Smooth muscle cell of the brain vasculature (primary cell): ENCODE measurements around the gene GALNT10.
A peak's percentile ranks its signal among the peaks of the same experiment; 100 is the strongest.

ENCODE experiments used
- DNase-seq: peaks from one replicate; pipeline ENCODE4 v3.0.0-alpha.2; 2012; ENCODE audit warnings: low read depth, low spot score

GALNT10 gene

DNA sequence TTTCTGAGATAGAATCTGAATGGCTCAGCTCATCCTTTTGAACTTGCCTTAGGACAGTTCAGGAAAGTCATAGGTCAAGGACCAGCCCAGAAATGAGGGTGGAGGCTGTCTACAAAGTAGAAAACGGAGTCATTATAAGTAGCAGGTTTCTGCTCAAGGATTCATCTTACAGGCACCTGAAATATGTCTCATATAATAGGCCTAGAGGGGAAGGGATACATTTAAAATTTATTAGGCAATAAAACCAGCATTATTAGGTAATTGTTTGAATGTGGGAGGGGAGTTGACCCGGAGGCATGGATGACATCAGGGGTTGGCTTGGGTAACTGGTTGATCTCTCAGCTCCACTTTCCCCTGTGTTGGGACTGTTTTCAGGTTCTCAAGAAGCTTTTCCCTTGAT is 11.9 kb upstream of the GALNT10 start:
- DNase-seq = no peak

DNA sequence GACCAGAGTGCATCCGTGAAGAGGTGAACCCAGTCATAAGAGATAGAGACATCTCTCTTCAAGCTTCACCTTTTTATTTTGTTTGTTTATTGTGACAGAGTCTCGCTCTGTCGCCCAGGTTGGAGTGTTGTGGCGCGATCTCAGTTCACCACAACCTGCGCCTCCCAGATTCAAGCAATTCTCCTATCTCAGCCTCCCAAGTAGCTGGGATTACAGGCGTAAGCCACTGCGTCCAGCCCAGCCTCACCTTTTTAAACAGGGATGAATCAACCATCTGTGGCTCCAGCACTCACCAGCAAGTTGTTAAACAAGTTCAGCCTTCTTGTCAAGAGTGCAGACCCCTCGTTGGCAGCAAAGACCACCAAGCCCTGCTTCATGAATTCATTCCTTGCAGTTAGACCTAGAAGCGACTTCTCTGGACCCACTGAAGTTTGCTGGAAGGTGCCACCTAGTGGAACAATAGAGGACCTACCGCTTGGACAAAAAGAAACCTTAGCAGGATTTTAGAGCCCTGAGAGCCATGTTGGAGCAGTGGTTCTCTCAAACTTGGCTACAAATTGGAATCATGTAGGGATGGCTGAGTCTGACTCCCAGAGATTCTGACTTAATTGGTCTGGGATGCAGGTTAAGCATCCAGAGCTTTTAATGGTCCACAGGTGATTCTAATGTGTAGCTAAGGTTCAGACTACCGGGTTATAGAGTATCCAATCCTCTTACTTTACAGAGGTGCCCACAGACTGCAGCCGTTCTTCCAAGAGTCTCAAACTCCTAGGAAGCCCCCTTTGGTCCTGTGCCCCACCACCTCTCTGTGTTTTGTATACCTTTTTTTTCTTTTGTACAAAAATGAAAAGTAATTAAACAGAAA is 10.5 kb upstream of the GALNT10 start:
- no peak for DNase-seq

GRCh38 chr5:154181161-154181560 is 9.4 kb upstream of the GALNT10 start:
- DNase-seq = no peak

GRCh38 chr5:154189256-154189818 is 1.2 kb upstream of the GALNT10 start:
- no peak for DNase-seq

GRCh38 chr5:154189819-154190594 is 526 bp upstream of the GALNT10 start:
- peak; percentile 33 for DNase-seq

DNA sequence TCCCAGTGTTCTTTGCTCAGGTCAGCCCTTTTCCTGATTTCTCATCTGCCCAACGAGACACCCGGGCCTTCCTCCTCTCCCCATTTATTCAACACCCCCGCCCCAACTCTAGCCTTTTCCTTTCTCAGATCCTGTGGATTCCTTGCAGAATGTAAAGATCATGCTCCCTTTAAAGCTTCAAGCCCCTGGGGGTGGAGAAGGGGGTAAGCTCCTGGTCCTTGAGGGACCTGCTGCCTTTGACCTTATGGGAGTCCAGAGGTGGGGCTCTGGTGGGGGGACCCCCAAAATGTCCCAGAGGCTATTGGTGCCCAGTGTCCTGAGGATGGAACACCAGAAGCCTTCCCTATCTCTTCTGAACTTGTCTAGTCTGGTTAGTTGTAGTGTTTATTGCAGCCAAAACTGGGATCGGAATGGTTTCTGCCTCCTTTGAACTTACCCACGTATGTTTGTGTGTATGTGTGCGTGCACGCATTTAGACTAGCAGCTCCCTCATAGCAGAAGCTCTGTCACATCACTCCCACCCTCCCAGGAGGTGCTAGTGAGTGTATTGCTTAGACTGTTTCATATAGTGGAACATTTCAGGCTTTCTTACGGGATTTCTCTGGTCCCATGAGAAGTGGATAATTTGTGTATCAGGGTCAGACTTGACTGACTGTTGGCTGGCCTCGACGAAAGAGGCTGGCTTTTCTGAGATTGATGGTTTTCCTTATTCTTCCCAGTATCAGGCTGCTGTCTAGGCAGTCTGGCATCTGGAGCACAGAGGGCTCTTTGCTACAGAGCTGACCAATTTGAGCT is 1.1 kb downstream of the GALNT10 start:
- no peak for DNase-seq

DNA sequence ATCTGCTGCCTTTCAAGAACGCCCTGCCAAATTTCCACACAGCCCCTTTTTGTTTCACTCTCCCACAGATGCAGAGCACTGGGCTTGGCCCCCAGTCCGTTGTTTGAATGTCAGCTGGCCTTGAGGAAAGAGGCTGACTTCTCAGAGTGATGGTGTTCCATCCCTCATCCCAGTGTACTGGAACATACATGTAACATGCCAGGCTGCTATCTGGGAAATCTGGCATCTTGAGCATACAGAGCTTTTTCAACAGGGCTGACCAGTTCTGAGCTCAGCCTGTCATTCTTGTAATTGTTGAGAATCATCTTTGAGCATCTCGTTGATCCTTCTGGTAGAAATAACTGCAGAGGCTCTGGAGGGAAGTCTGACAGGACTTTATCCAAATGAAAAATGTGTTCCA is 2.8 kb downstream of the GALNT10 start:
- DNase-seq = no peak

DNA sequence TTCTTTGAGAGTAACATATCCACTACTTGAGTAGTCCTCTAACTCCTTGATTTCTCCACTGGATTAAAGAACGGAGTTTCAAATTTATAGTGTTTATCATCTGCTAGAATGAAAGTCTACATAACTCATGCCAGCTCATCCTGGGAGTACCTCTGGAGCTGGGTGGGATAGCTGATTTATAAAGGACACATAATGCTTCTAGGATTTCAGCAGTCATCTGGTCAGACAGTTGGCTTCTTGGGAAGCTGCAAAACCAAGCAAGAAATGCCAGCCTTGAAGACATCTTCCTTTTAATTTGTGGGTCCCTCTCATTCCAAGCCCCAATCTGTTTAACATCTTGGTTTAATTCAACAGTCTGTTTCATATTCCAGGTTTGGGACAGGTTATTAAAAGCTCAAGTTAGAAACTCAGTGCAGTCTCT is 3.2 kb downstream of the GALNT10 start:
- DNase-seq = no peak

GRCh38 chr5:154194345-154195329 is 4.1 kb downstream of the GALNT10 start:
- peak; percentile 37 for DNase-seq

DNA sequence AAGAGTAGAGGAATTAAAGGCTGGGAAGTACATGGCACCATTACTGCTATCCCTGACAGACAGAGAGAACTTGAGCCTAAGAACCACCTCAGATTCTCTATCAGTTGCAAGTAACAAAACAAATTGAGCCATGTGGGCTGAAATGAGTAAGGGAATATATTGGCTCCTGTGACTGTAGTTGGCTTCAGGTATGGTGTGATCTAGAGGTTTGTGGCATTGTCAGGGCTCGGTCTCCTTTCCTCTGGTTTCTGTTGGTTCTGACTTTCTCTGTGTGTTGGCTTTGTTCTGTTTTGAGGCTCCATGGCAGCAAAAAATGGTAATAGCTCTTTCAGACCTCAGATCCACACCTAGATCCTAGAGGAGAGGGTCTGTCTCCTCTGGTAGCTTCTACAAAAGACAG is 5.7 kb downstream of the GALNT10 start:
- no peak for DNase-seq

GRCh38 chr5:154196955-154197652 is 6.6 kb downstream of the GALNT10 start:
- no peak for DNase-seq

DNA sequence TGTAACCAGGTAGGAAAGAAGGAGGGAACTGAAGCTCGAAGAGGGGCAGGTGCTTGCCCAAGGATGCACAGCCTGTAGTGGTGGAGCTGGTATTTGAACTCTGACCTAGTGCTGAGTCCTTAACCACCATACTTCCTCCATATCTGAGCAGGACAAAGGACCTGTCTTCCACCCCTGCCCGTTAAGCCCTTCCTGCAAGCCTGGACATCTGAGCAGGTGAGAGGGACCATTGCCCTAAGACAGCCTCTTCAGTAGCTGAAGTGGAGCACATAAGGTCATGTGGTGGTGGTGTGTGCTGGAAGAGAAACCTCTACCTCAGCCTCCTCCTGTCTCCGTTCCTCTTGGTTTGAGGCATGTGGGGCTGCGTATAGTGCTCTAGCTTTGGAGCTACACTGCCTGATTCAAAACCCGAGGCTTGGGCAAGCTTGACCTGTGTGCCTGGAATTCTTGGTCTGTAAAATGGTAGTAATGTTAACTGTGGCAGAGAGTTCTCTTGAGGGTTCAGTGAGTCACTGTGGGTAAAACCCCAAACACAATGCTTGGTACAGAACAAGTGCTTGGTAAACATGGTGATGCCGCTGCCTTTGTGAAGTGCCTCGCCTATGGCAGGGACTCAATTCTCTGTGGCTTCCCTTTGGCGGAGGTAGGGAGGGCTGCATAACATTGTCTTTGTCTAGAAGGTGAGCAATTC is 7.4 kb downstream of the GALNT10 start:
- no peak for DNase-seq

GRCh38 chr5:154198611-154199230 is 8.2 kb downstream of the GALNT10 start:
- DNase-seq = no peak

- no peak for DNase-seq
Observed at GRCh38 chr5:154199263-154199662, 8.7 kb downstream of the GALNT10 start.

DNA sequence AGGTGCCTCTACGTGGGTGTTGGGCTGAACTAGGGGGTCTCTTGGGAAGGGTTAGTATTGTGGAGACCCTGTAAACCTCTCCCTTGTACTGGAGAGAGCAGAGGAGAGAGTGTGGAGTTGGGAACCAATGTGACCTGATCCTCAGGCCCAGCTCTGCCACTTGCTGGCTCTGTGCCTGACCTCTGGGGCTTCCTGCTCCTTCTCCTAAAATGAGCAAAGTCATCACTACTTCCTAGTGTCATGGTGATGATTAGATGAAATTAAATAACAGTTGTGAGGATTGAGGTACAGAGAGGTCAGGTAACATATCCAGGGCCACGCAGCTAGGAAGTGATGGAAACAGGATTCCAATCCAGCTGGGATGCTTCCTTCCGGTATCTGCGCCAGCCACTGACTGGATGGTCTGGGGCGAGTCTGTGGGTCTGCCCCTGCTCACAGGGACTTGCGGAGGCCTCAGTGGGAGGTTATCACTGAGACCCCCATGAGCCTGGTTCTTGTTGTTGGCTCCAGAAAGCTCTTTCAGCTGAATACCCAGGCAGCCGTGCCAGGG is 9.2 kb downstream of the GALNT10 start:
- DNase-seq = no peak

DNA sequence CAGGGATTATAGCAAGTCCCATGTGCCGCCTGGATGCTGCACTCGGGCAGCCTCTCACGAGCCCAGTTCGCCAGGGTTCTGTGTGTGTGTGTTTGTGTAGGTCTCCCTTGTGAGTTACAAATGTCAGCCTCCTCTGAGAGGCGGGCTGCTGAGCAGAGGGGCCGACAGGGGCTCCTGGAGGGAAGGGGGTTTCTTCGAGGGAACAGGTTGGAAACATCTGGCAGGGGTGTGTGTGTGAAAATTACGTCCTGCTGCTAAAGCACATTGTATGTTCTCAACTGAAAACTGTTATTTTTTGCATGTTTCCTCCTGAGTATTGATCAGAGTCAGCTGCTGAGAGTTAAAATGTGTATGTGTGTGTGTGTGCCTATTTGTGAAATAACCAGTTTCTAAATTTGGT is 9.7 kb downstream of the GALNT10 start:
- DNase-seq = no peak

DNA sequence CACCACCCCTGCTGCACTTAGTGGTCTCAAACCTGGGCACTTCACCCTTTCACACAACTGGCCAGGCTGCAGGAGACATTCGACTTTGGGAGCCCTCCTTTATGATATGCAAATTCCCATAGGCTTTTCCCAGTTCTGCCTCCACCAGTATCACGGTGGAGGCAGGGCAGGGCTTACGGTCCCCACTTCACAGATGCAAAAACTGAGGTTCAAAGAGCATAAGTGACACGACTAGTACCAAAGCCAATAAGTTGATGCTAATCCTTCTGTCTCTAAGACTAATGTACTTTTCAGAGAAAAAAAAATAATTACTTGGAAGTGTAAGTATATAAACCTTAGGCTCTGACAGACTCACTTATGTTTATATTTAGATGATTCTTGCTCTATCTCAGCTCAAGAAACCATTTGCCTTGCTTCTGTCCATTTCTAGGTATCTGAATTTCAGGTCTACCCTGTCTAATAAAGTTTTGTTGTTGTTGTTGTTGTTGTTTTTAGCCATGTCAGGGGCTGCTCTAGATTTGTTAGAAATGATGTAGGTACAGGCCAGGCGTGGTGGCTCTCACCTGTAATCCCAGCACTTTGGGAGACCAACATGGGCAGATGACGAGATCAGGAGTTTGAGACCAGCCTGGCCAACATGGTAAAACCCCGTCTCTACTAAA is 10.7 kb downstream of the GALNT10 start:
- no peak for DNase-seq
